Measurements from ENCODE around the gene SLAIN2.
A peak's percentile ranks its signal among the peaks of the same experiment; 100 is the strongest.

Gene SLAIN2

GRCh38 chr4:48369771-48370170 lies 28.4 kb downstream of the SLAIN2 start:
- no peak for DNase-seq (ENCODE audit: low spot score)

GRCh38 chr4:48370260-48371134 lies 29.2 kb downstream of the SLAIN2 start:
- DNase-seq (ENCODE audit: low spot score): no peak

GRCh38 chr4:48372272-48372671 lies 30.9 kb downstream of the SLAIN2 start:
- no peak for DNase-seq (ENCODE audit: low spot score)

- peak; percentile 9 for DNase-seq (ENCODE audit: low spot score)
Measured at GRCh38 chr4:48375651-48376304, 34.4 kb downstream of the SLAIN2 start.

GRCh38 chr4:48379587-48380180 lies 38.4 kb downstream of the SLAIN2 start:
- DNase-seq (ENCODE audit: low spot score): no peak

GRCh38 chr4:48380583-48381167 lies 39.3 kb downstream of the SLAIN2 start:
- no peak for DNase-seq (ENCODE audit: low spot score)

- DNase-seq (ENCODE audit: low spot score): peak; percentile 62
Measured at GRCh38 chr4:48388525-48389154, 47.3 kb downstream of the SLAIN2 start.

GRCh38 chr4:48396043-48396442 lies 54.7 kb downstream of the SLAIN2 start:
- DNase-seq (ENCODE audit: low spot score): no peak

- DNase-seq (ENCODE audit: low spot score): no peak
Measured at GRCh38 chr4:48400416-48400815, 59.1 kb downstream of the SLAIN2 start.

- no peak for DNase-seq (ENCODE audit: low spot score)
Measured at GRCh38 chr4:48403358-48403757, 62.0 kb downstream of the SLAIN2 start.

- DNase-seq (ENCODE audit: low spot score): no peak
Measured at GRCh38 chr4:48403779-48404178, 62.5 kb downstream of the SLAIN2 start.

- DNase-seq (ENCODE audit: low spot score): no peak
Measured at GRCh38 chr4:48405924-48406323, 64.6 kb downstream of the SLAIN2 start.

GRCh38 chr4:48409203-48409602 lies 67.9 kb downstream of the SLAIN2 start:
- DNase-seq (ENCODE audit: low spot score): no peak

GRCh38 chr4:48410812-48411211 lies 69.5 kb downstream of the SLAIN2 start:
- DNase-seq (ENCODE audit: low spot score): no peak

GRCh38 chr4:48420144-48420543 lies 78.8 kb downstream of the SLAIN2 start:
- no peak for DNase-seq (ENCODE audit: low spot score)

- no peak for DNase-seq (ENCODE audit: low spot score)
Measured at GRCh38 chr4:48421101-48421500, 79.8 kb downstream of the SLAIN2 start.

GRCh38 chr4:48428926-48429325 lies 87.6 kb downstream of the SLAIN2 start:
- no peak for DNase-seq (ENCODE audit: low spot score)

GRCh38 chr4:48429709-48430474 lies 88.6 kb downstream of the SLAIN2 start:
- no peak for DNase-seq (ENCODE audit: low spot score)

- DNase-seq (ENCODE audit: low spot score): no peak
Measured at GRCh38 chr4:48431401-48431800, 90.1 kb downstream of the SLAIN2 start.

- DNase-seq (ENCODE audit: low spot score): no peak
Measured at GRCh38 chr4:48432017-48432416, 90.7 kb downstream of the SLAIN2 start.

GRCh38 chr4:48436318-48436717 lies 95.0 kb downstream of the SLAIN2 start:
- DNase-seq (ENCODE audit: low spot score): no peak
